Uterus (tissue), 4 donors: ENCODE results near the gene PRSS36. TPM values are rescaled to one million over a fixed set of nuclear protein-coding genes. Genes with fewer than 3 reads are reported as not detected.
A peak's percentile ranks its signal among the peaks of the same experiment; 100 is the strongest.
"Not testable (repeated sequence)": the region's sequence is repeated elsewhere in the genome, so short reads cannot be mapped to it uniquely, and the experiment has no call there.

ENCODE experiments used
- DNase-seq, 2 donors: peaks; one replicate each; pipeline ENCODE4 v3.0.0-alpha.2; 2019 to 2020
- H3K27ac ChIP-seq, 2 donors: fragments of 200-600 bp; sonication (generic); 1 replicate in 1 of 2; 2 replicates in 1 of 2; pipeline ENCODE4 v1.5.1; 2016 to 2018
- H3K27me3 ChIP-seq, 2 donors: fragments of 200-600 bp; sonication (generic); one replicate each; pipeline ENCODE4 v1.5.1; 2018 to 2019; ENCODE audit warnings: control low read depth in 1 of 2
- H3K36me3 ChIP-seq, 2 donors: fragments of 200-600 bp; sonication (generic); one replicate each; pipeline ENCODE4 v1.5.1; 2019; ENCODE audit warnings: control low read depth in 1 of 2
- H3K4me1 ChIP-seq, 2 donors: fragments of 200-600 bp; sonication (generic); one replicate each; pipeline ENCODE4 v1.5.1; 2018 to 2019; ENCODE audit warnings: control low read depth in 1 of 2
- H3K4me3 ChIP-seq, 2 donors: fragments of 200-600 bp; sonication (generic); 1 replicate in 1 of 2; 2 replicates in 1 of 2; pipeline ENCODE4 v1.5.1; 2018 to 2019; ENCODE audit warnings: mild to moderate bottlenecking in 1 of 2
- H3K9me3 ChIP-seq, 2 donors: fragments of 200-600 bp; sonication (generic); one replicate each; pipeline ENCODE4 v1.5.1; 2019; ENCODE audit warnings: control low read depth in 1 of 2
- CTCF ChIP-seq, 4 experiments: fragments of 200-600 bp in 2 of 4; fragments of 450-650 bp in 2 of 4; sonication (generic) in 2 of 4; IDR thresholded peaks; one replicate each; pipeline ENCODE4 v1.5.1; 2016 to 2019; ENCODE audit warnings: antibody characterized with exemption in 4 of 4, mild to moderate bottlenecking in 2 of 4, moderate library complexity in 1 of 4
- POLR2A ChIP-seq, 2 donors: fragments of 450-650 bp; IDR thresholded peaks; one replicate each; pipeline ENCODE4 v1.6.1; 2016; ENCODE audit warnings: antibody characterized with exemption in 2 of 2, mild to moderate bottlenecking in 1 of 2, moderate library complexity in 1 of 2
- intact Hi-C: fragments of 100-400 bp; cut with DNase I; formaldehyde crosslinking; loops from one replicate; pipeline ENCODE4 v1.15.1; 2023; ENCODE audit warnings: low total_unique reads
- total RNA-seq, 4 donors: library from RNA; depleted of rRNA in 3 of 4; stranded (reverse); fragments of >200 nt in 3 of 4; gene quantifications; one replicate each; pipeline versions ENCODE4 v1.1.0 to v1.2.4, GENCODE V29; 2014 to 2023
- donor health status: DM: yes; HTN: yes; CAD: no.

The PRSS36 gene
- total RNA-seq, 4 donors from 2014 or later: 0.48 to 0.76 TPM; not detected in 2

GRCh38 chr16:31179219-31179746 is 29.4 kb upstream of the PRSS36 start:
- H3K9me3 ChIP-seq: no peaks in the 10 kb centered on the region
- DNase-seq: no peak
- no peaks in the 10 kb centered on the region for H3K36me3 ChIP-seq
- TF ChIP-seq POLR2A (IDR thresholded peaks at IDR 0.05) (peak in 1 of 2 donors; percentile 25), CTCF (IDR thresholded peaks at IDR 0.05) (no peak)
- H3K27ac ChIP-seq: peak overlapping the region; percentile 94 to 99
- H3K4me3 ChIP-seq: peak overlapping the region; percentile 78 to 95
- peaks cover 10 to 13% of the 10 kb centered on the region in 2 donors for H3K4me1 ChIP-seq
- intact Hi-C loops: no loop called here
- no peaks in the 10 kb centered on the region for H3K27me3 ChIP-seq

- intact Hi-C loops: no loop called here
- H3K4me1 ChIP-seq: peaks cover 0 to 5% of the 10 kb centered on the region in 2 donors
- no peaks in the 10 kb centered on the region for H3K36me3 ChIP-seq
- DNase-seq: no peak
- no peak overlapping the region for H3K4me3 ChIP-seq
- no peaks in the 10 kb centered on the region for H3K9me3 ChIP-seq
- TF ChIP-seq POLR2A (IDR thresholded peaks at IDR 0.05) (no peak), CTCF (IDR thresholded peaks at IDR 0.05) (no peak)
- no peaks in the 10 kb centered on the region for H3K27me3 ChIP-seq
- no peak overlapping the region for H3K27ac ChIP-seq
These were observed 27.3 kb upstream of the PRSS36 start for GRCh38 chr16:31177136-31177535.

- H3K27ac ChIP-seq, H3K36me3 ChIP-seq, H3K4me1 ChIP-seq, DNase-seq, H3K27me3 ChIP-seq, H3K9me3 ChIP-seq, H3K4me3 ChIP-seq, intact Hi-C loops: not testable (repeated sequence)
These were observed 20.2 kb upstream of the PRSS36 start for GRCh38 chr16:31170048-31170447.

- Histone ChIP-seq H3K9me3 (no peaks in the 10 kb centered on the region), H3K27ac (no peak overlapping the region), H3K27me3 (no peaks in the 10 kb centered on the region), H3K4me3 (no peak overlapping the region), H3K4me1 (no peaks in the 10 kb centered on the region), H3K36me3 (no peaks in the 10 kb centered on the region)
- DNase-seq: no peak
- intact Hi-C loops: no loop called here
- TF ChIP-seq CTCF (IDR thresholded peaks at IDR 0.05) (no peak), POLR2A (IDR thresholded peaks at IDR 0.05) (no peak)
These were observed 19.0 kb upstream of the PRSS36 start for GRCh38 chr16:31168848-31169247.

GRCh38 chr16:31167315-31167714 is 17.4 kb upstream of the PRSS36 start:
- no peaks in the 10 kb centered on the region for H3K9me3 ChIP-seq
- intact Hi-C loops: no loop called here
- DNase-seq: no peak
- H3K4me3 ChIP-seq: no peak overlapping the region
- no peaks in the 10 kb centered on the region for H3K27me3 ChIP-seq
- H3K27ac ChIP-seq: no peak overlapping the region
- no peaks in the 10 kb centered on the region for H3K4me1 ChIP-seq
- TF ChIP-seq POLR2A (IDR thresholded peaks at IDR 0.05) (no peak), CTCF (IDR thresholded peaks at IDR 0.05) (no peak)
- no peaks in the 10 kb centered on the region for H3K36me3 ChIP-seq

GRCh38 chr16:31157136-31157535 is 7.3 kb upstream of the PRSS36 start:
- Histone ChIP-seq H3K4me3 (no peak overlapping the region), H3K9me3 (no peaks in the 10 kb centered on the region), H3K27ac (no peak overlapping the region), H3K27me3 (no peaks in the 10 kb centered on the region), H3K4me1 (no peaks in the 10 kb centered on the region), H3K36me3 (no peaks in the 10 kb centered on the region)
- DNase-seq: no peak
- TF ChIP-seq CTCF (IDR thresholded peaks at IDR 0.05): no peak
- TF ChIP-seq POLR2A (IDR thresholded peaks at IDR 0.05): no peak
- intact Hi-C loops: no loop called here

GRCh38 chr16:31150976-31151375 is 1.1 kb upstream of the PRSS36 start:
- H3K27me3 ChIP-seq, H3K4me1 ChIP-seq, intact Hi-C loops, H3K27ac ChIP-seq, H3K36me3 ChIP-seq, DNase-seq, H3K9me3 ChIP-seq, H3K4me3 ChIP-seq: not testable (repeated sequence)
